HepG2 (cell line): ENCODE measurements around the gene CLCN2. TPM values are rescaled to one million over a fixed set of nuclear protein-coding genes. Genes with fewer than 3 reads are reported as not detected.
A peak's percentile ranks its signal among the peaks of the same experiment; 100 is the strongest.

Experiments
- ATF7-NPFF ChIP-seq: sonication (generic); formaldehyde crosslinking; IDR thresholded peaks from 2 replicates; pipeline ENCODE4 v1.8.1; 2023; ENCODE audit warnings: mild to moderate bottlenecking, low read depth, missing genetic modification reagents, moderate library complexity
- DMTF1 ChIP-seq: sonication (generic); formaldehyde crosslinking; IDR thresholded peaks from 2 replicates; pipeline ENCODE4 v1.4.0; 2020; ENCODE audit warnings: mild to moderate bottlenecking, missing genetic modification reagents
- ELF1 ChIP-seq: sonication (generic); formaldehyde crosslinking; IDR thresholded peaks from 2 replicates; pipeline ENCODE4 v1.4.0; 2020; ENCODE audit warnings: missing genetic modification reagents
- MTA1 ChIP-seq: sonication (generic); formaldehyde crosslinking; IDR thresholded peaks from 2 replicates; pipeline ENCODE4 v1.4.0; 2020; ENCODE audit warnings: missing genetic modification reagents, mild to moderate bottlenecking, borderline replicate concordance
- NFYB ChIP-seq: sonication (generic); formaldehyde crosslinking; IDR thresholded peaks from 2 replicates; pipeline ENCODE4 v1.4.0; 2020; ENCODE audit warnings: missing genetic modification reagents
- PRDM10 ChIP-seq: sonication (generic); formaldehyde crosslinking; IDR thresholded peaks from 2 replicates; pipeline ENCODE4 v1.4.0; 2020; ENCODE audit warnings: low read depth, missing genetic modification reagents
- RARG ChIP-seq: sonication (generic); formaldehyde crosslinking; IDR thresholded peaks from 2 replicates; pipeline ENCODE4 v1.4.0; 2020; ENCODE audit warnings: low read depth, mild to moderate bottlenecking, missing genetic modification reagents
- SSRP1 ChIP-seq: IDR thresholded peaks from 2 replicates; pipeline ENCODE4 v1.6.1; 2016; ENCODE audit warnings: control low read depth
- ZBTB21 ChIP-seq: sonication (generic); formaldehyde crosslinking; IDR thresholded peaks from 2 replicates; pipeline ENCODE4 v1.4.0; 2020; ENCODE audit warnings: missing genetic modification reagents
- ZFP41 ChIP-seq: sonication (generic); formaldehyde crosslinking; IDR thresholded peaks from 2 replicates; pipeline ENCODE4 v1.4.0; 2020; ENCODE audit warnings: mild to moderate bottlenecking, missing genetic modification reagents, borderline replicate concordance
- ZKSCAN1 ChIP-seq: fragments of 150-350 bp; IDR thresholded peaks from 2 replicates; pipeline ENCODE4 v1.6.1; 2014; ENCODE audit warnings: low read length
- ZNF318 ChIP-seq: sonication (generic); formaldehyde crosslinking; IDR thresholded peaks from 2 replicates; pipeline ENCODE4 v1.4.0; 2020; ENCODE audit warnings: mild to moderate bottlenecking, missing genetic modification reagents
- ZNF605 ChIP-seq: sonication (generic); formaldehyde crosslinking; IDR thresholded peaks from 2 replicates; pipeline ENCODE4 v1.8.0; 2022; ENCODE audit warnings: mild to moderate bottlenecking, missing genetic modification reagents
- ZNF7 ChIP-seq: IDR thresholded peaks from 2 replicates; pipeline ENCODE4 v1.6.1; 2016; ENCODE audit warnings: missing biosample characterization, missing genetic modification reagents
- polyA plus RNA-seq, 8 experiments: library from polyadenylated mRNA; depleted of rRNA in 3 of 8; stranded (reverse) in 7 of 8; unstranded in 1 of 8; fragments of >200 nt; fragmentation: Illumina TruSeq in 4 of 8; extraction: Trizol in 4 of 8; gene quantifications; 2 replicates each; pipeline versions ENCODE4 v1.2.1 to v1.2.3, GENCODE V29; 2011 to 2016; ENCODE audit warnings: low read depth in 4 of 8, missing spikeins in 1 of 8, mixed read lengths in 1 of 8; ENCODE audit not compliant: insufficient read depth in 1 of 8
- total RNA-seq, 5 experiments: library from RNA; depleted of rRNA; stranded (reverse); fragments of >200 nt; fragmentation: Illumina TruSeq; extraction: Trizol; gene quantifications; 2 replicates each; pipeline ENCODE4 v1.2.3, GENCODE V29; 2016; ENCODE audit warnings: low read depth in 1 of 5

The CLCN2 gene
- total and polyA plus RNA-seq, 2 of the 13 experiments (the other 11 are each of a cell fraction or from before 2014, with no cell fraction given): 11.4 to 13.5 TPM

DNA sequence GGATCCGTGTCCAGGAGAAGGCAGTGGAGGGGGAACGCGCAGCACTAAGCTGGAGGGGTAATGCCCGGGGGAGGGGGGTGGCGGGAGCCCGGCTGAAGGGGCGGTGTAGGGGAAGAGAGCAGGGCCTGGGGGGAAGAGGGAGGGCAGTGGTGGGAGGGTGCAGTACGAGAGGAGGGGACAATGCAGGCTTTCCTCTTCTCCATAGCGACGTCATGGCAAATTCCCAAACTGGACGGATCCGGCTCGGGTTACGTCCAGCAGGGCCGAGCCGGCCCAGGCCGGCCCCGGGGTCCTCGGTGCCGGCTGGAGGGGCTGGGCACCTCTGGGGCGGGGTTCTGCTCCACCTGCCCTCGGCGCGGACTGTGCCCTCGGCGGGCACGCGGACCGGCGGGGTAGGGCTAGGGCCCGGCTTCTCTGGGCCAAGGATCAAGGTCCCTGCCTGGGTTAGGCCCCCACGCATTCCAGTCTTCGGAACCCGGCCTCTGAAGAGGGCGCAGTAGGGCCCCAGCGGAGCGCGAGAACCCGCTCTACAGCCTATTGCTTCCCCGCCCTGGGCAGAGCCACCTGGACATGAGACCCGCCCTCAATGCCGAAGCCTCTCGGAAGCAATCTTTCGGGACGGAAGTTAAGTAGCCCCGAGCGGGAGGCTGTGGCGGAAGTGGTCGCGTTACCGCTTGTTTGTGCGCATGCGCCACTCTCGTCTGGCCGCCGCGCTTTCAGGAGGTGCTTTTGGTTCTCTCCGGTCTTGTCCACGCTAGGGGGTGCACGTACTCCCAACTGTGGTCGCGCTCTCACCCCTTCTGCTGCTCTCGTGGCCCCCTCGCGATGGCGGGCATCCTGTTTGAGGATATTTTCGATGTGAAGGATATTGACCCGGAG, 1.5 kb upstream of the CLCN2 start (continued):
- TF ChIP-seq ZNF318 (CRISPR knock-in tag): peak; percentile 56; the same call in 1 of the 2 replicates
- TF ChIP-seq ZKSCAN1: no peak
- no peak; the same call in 1 of the 2 replicates for TF ChIP-seq ATF7-NPFF (CRISPR knock-in tag)
- no peak for TF ChIP-seq ZFP41 (CRISPR knock-in tag)
- peak; percentile 14; the same call in 1 of the 2 replicates for TF ChIP-seq ZNF7 (CRISPR knock-in tag)
- TF ChIP-seq SSRP1 (CRISPR knock-in tag): no peak; the same call in 1 of the 2 replicates
- peak; percentile 70; the same call in 1 of the 2 replicates for TF ChIP-seq MTA1
- TF ChIP-seq DMTF1 (CRISPR knock-in tag): no peak
- no peak; the same call in 1 of the 2 replicates for TF ChIP-seq NFYB (CRISPR knock-in tag)
- no peak for TF ChIP-seq ZBTB21 (CRISPR knock-in tag)
- TF ChIP-seq ELF1 (CRISPR knock-in tag): peak; percentile 91
- TF ChIP-seq RARG (CRISPR knock-in tag): no peak
- TF ChIP-seq PRDM10 (CRISPR knock-in tag): no peak
- peak; percentile 90; the same call in 1 of the 2 replicates for TF ChIP-seq ZNF605 (CRISPR knock-in tag)
